ENCODE data around the gene TMA7.

TMA7 gene

GRCh38 chr3:48418140-48418539 is 21.9 kb upstream of the TMA7 start:
- no peak for DNase-seq (ENCODE audit: low read depth in 1 of 2, low spot score in 1 of 2)
- Histone ChIP-seq H3K27me3 (ENCODE audit: insufficient read depth, poor library complexity, severe bottlenecking) (no peaks in the 10 kb centered on the region), H3K27ac (replicated peaks) (no peak overlapping the region), H3K4me3 (replicated peaks; ENCODE audit: insufficient read depth, low read length) (no peak overlapping the region)
- TF ChIP-seq SPI1 (IDR thresholded peaks at IDR 0.05; ENCODE audit: borderline replicate concordance, low read depth) (no peak), GABPA (IDR thresholded peaks at IDR 0.05; ENCODE audit: low read depth) (no peak), POLR2AphosphoS5 (IDR thresholded peaks at IDR 0.05; ENCODE audit: low read depth) (no peak)
- TF ChIP-seq, protein P1, sequence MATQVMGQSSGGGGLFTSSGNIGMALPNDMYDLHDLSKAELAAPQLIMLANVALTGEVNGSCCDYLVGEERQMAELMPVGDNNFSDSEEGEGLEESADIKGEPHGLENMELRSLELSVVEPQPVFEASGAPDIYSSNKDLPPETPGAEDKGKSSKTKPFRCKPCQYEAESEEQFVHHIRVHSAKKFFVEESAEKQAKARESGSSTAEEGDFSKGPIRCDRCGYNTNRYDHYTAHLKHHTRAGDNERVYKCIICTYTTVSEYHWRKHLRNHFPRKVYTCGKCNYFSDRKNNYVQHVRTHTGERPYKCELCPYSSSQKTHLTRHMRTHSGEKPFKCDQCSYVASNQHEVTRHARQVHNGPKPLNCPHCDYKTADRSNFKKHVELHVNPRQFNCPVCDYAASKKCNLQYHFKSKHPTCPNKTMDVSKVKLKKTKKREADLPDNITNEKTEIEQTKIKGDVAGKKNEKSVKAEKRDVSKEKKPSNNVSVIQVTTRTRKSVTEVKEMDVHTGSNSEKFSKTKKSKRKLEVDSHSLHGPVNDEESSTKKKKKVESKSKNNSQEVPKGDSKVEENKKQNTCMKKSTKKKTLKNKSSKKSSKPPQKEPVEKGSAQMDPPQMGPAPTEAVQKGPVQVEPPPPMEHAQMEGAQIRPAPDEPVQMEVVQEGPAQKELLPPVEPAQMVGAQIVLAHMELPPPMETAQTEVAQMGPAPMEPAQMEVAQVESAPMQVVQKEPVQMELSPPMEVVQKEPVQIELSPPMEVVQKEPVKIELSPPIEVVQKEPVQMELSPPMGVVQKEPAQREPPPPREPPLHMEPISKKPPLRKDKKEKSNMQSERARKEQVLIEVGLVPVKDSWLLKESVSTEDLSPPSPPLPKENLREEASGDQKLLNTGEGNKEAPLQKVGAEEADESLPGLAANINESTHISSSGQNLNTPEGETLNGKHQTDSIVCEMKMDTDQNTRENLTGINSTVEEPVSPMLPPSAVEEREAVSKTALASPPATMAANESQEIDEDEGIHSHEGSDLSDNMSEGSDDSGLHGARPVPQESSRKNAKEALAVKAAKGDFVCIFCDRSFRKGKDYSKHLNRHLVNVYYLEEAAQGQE (IDR thresholded peaks at IDR 0.05; ENCODE audit: insufficient replicate concordance, low read depth) = no peak
- TF ChIP-seq, protein P2, sequence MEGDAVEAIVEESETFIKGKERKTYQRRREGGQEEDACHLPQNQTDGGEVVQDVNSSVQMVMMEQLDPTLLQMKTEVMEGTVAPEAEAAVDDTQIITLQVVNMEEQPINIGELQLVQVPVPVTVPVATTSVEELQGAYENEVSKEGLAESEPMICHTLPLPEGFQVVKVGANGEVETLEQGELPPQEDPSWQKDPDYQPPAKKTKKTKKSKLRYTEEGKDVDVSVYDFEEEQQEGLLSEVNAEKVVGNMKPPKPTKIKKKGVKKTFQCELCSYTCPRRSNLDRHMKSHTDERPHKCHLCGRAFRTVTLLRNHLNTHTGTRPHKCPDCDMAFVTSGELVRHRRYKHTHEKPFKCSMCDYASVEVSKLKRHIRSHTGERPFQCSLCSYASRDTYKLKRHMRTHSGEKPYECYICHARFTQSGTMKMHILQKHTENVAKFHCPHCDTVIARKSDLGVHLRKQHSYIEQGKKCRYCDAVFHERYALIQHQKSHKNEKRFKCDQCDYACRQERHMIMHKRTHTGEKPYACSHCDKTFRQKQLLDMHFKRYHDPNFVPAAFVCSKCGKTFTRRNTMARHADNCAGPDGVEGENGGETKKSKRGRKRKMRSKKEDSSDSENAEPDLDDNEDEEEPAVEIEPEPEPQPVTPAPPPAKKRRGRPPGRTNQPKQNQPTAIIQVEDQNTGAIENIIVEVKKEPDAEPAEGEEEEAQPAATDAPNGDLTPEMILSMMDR (IDR thresholded peaks at IDR 0.05; ENCODE audit: insufficient read depth, low read length) = no peak

DNA sequence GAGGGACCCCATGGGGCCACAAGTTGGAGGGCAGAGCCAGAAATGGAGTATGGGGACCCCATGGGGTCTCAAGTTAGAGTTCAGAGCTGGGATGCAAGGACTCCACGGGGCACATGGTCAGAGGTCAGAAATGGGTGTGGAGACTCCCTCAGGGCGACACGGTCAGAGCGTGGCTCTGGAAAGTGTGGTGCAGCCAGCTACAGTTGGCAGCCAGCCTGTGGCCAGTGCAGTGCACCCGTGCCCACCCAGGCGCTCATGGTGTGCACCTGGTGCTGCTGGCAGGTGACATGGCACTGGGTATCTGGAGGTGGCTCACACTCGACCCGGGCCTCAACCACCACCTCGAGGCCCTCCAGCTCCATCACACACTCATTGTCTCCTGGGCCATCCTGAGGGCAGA is 21.4 kb upstream of the TMA7 start:
- no peaks in the 10 kb centered on the region for H3K27me3 ChIP-seq (ENCODE audit: insufficient read depth, poor library complexity, severe bottlenecking)
- no peak overlapping the region for H3K4me3 ChIP-seq (replicated peaks; ENCODE audit: insufficient read depth, low read length)
- H3K27ac ChIP-seq (replicated peaks) = no peak overlapping the region
- TF ChIP-seq, protein P2 (IDR thresholded peaks at IDR 0.05; ENCODE audit: insufficient read depth, low read length) = no peak
- TF ChIP-seq GABPA (IDR thresholded peaks at IDR 0.05; ENCODE audit: low read depth) = no peak
- TF ChIP-seq, protein P1 (IDR thresholded peaks at IDR 0.05; ENCODE audit: insufficient replicate concordance, low read depth) = no peak
- no peak for TF ChIP-seq SPI1 (IDR thresholded peaks at IDR 0.05; ENCODE audit: borderline replicate concordance, low read depth)
- no peak for TF ChIP-seq POLR2AphosphoS5 (IDR thresholded peaks at IDR 0.05; ENCODE audit: low read depth)
- DNase-seq (ENCODE audit: low read depth in 1 of 2, low spot score in 1 of 2) = no peak

DNA sequence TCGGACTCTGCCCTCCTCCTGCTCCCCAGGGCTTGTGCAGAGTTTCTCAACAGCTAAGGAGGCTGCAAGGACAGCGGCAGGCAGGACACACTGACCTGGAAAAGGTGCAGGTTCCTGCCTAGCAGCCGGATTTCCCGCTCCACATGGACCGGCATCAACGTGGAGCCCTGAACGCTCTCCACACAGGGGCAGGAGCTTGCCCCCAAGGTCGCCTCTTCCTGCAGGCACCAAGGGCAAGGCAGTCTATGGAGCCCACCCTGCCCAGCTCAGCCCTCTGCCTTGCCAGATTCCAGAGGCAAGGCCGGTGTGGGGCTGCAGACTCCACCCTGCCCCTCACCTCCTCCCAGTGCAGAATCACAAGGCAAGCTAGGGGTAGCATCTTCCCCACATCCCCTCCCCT is 20.9 kb upstream of the TMA7 start:
- Histone ChIP-seq H3K4me3 (replicated peaks; ENCODE audit: insufficient read depth, low read length) (no peak overlapping the region), H3K27ac (replicated peaks) (no peak overlapping the region), H3K27me3 (ENCODE audit: insufficient read depth, poor library complexity, severe bottlenecking) (no peaks in the 10 kb centered on the region)
- no peak for TF ChIP-seq SPI1 (IDR thresholded peaks at IDR 0.05; ENCODE audit: borderline replicate concordance, low read depth)
- no peak for TF ChIP-seq GABPA (IDR thresholded peaks at IDR 0.05; ENCODE audit: low read depth)
- TF ChIP-seq, protein P1 (IDR thresholded peaks at IDR 0.05; ENCODE audit: insufficient replicate concordance, low read depth) = no peak
- no peak for TF ChIP-seq POLR2AphosphoS5 (IDR thresholded peaks at IDR 0.05; ENCODE audit: low read depth)
- TF ChIP-seq, protein P2 (IDR thresholded peaks at IDR 0.05; ENCODE audit: insufficient read depth, low read length) = no peak
- DNase-seq (ENCODE audit: low read depth in 1 of 2, low spot score in 1 of 2) = no peak

All from HL-60 (cell line).